Measurements from ENCODE around the gene GSTM3.
A peak's percentile ranks its signal among the peaks of the same experiment; 100 is the strongest.
"Not testable (repeated sequence)": the region's sequence is repeated elsewhere in the genome, so short reads cannot be mapped to it uniquely, and the experiment has no call there.

GSTM3 gene

DNA sequence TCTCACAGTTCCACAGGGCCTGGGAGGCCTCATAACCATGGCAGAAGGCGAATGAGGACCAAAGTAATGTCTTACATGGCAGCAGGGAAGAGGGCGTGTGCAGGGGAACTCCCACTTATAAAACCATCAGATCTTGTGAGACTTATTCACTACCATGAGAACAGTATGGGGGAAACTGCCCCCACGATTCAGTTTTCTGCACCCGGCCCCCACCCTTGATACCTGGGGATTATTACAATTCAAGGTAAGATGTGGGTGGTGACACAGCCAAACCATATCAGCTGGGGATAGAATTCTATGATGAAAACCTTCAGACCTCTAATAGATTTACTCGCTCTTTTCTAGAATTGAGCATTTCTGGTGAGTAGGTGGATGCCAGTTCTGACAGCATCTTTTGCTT lies 46.4 kb downstream of the GSTM3 start:
- not testable (repeated sequence) for ATAC-seq

DNA sequence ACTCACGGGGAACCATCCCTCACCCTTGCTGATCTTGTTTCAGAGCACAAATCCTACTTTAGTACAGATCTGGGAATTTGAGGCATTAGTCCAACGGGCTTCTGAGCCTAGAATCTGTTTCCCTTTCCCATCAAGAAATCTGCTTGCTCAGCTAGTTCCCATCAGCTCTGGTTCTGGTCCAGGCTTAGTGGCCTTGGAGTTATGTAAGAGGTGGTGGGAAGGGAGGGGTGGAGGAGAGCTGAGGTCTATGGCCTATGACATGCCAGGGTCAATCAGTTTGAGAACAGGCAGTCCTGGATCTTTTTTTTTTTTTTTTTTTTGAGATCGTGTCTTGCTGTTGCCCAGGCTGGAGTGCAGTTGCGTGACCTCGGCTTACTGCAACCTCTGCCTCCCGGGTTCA lies 49.1 kb downstream of the GSTM3 start:
- ATAC-seq, result no peak

DNA sequence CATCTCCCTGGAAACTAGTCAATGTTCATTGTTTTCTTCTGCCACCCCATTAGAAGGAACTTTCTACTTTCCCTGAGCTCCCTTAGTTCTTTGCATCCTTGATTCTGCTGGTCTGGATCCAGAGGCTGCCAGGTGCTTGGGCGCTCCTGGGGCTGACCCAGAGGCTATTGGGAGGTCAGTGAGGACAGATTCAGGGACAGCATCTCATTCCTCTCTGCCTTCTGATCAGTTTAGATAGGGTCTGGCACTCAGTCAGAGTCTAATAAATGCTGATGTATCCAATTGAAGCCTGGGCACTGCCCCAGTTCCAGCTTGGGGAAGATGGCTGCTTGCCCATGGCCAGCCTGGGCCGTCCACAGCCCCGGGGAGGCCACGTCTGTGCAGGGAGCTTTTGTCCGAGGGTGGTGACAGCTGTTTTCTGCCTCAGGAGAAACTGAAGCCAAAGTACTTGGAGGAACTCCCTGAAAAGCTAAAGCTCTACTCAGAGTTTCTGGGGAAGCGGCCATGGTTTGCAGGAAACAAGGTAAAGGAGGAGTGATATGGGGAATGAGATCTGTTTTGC lies 50.9 kb downstream of the GSTM3 start:
- no peak for ATAC-seq

DNA sequence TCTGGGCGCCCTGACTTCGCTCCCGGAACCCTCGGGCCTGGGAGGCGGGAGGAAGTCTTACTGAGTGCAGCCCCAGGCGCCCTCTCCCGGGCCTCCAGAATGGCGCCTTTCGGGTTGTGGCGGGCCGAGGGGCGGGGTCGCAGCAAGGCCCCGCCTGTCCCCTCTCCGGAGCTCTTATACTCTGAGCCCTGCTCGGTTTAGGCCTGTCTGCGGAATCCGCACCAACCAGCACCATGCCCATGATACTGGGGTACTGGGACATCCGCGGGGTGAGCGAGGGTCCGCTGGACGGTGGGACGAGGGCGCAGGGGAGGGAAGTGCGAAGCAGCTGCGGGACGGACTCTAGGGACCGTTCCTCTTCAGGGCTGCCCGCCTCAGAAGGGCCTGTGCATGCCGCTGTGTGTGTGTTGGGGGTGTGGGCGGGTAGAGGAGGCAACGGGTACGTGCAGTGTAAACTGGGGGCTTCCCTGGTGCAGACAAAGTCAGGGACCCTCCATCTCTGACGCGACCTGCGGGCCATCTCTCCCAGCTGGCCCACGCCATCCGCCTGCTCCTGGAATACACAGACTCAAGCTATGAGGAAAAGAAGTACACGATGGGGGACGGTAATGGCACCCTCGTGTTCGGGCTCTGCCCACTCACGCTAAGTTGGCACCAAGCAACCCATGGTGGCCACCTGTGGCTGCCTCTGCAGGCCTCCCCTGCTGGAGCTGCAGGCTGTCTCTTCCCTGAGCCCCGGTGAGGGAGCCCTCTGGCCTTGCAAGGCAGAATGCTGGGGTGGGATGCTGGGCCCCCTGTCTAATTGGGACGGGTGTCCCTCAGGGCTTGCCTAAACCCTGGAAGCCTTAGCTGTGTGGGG lies 53.0 kb downstream of the GSTM3 start, which contains the start of gene GSTM1:
Gene GSTM1 (plus strand): TSS at position 177 of the 859 bp plus-strand sequence. CDS start 57 bp downstream, at position 234.
- ATAC-seq, result peak in 1 of 2 donors; percentile 99

DNA sequence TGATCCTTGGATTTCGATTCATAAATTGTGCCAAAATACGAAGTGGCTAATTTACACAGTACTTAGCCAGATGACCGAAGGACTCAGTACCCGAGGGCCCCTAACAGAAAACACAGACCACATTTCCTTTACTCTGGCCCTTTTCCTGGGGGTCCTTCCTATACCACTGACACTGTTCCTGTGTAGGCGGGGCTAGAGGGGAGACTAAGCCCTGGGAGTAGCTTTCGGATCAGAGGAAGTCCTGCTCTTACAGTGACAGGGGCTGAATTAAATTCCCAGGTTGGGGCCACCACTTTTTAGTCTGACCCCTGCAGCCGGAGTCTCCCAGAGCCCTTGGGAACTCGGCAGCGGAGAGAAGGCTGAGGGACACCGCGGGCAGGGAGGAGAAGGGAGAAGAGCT lies 53.7 kb downstream of the GSTM3 start:
- ATAC-seq, result not testable (repeated sequence)

DNA sequence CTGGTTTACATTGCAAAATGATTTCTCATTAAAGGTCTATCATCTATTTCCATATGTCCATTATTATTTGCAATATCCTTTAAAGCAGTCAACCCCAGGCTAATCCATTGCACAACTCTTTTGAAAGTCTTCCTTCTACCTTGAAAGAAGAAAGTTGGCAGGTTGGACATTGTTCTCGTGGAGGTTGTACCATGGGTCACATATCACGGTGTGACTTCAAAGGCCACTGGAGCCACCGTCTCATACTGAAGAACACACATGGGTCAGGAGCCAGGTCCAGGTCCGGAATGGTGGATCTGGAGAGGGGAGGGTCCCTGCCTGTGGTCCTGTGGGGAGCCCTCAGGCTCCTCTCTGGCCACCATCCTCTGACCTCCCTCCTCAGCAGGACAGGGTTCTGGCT lies 54.9 kb downstream of the GSTM3 start:
- not testable (repeated sequence) for ATAC-seq

DNA sequence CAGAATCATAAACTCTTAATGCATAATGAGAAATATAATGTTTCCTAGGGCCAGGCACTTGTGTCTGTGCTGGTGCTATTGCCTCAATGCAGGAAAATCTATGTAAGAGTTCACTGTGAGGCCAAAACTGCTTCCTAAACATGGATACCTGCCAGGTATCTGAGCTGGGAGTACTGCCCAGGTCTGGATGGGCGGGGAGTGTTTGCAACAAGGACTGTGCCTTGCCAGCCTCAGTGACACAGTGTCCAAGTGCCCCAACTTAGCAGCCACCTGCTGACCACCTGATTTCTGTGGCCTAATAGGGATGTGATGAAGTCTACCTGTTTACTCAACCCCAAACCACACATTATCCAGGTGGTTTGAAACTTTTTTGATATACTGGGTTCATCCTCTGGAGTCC lies 55.4 kb downstream of the GSTM3 start:
- ATAC-seq, result not testable (repeated sequence)

DNA sequence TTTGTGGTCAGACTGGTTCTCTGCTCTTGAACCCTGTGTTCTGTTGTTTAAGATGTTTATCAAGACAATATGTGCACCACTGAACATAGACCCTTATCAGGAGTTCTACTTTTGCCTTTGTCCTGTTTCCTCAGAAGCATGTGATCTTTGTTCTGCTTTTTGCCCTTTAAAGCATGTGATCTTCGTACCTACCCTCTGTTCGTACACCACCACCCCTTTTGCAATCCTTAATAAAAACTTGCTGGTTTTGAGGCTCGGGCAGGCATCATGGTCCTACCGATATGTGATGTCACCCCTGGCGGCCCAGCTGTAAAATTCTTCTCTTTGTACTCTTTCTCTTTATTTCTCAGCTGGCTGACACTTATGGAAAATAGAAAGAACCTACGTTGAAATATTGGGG lies 56.1 kb downstream of the GSTM3 start:
- ATAC-seq, result not testable (repeated sequence)
